AG10803 (cell line): ENCODE data around the gene GREM2.
A peak's percentile ranks its signal among the peaks of the same experiment; 100 is the strongest.

Experiments
- DNase-seq: peaks from one replicate; pipeline ENCODE4 v3.0.0; 2010; ENCODE audit warnings: low read depth
- H3K4me3 ChIP-seq: 2 replicates; pipeline ENCODE4 v1.5.1; 2011; ENCODE audit warnings: mild to moderate bottlenecking, low read length, control low read depth
- CTCF ChIP-seq: conservative IDR thresholded peaks from 2 replicates; pipeline ENCODE4 v1.5.1; 2011; ENCODE audit warnings: mild to moderate bottlenecking, low read length, control low read depth, inconsistent platforms

GREM2 gene

GRCh38 chr1:240445369-240445768 is 166.6 kb downstream of the GREM2 start:
- no peak for DNase-seq
- H3K4me3 ChIP-seq, result no peak overlapping the region
- TF ChIP-seq CTCF, result no peak

- no peak for TF ChIP-seq CTCF
- H3K4me3 ChIP-seq, result no peak overlapping the region
- peak; percentile 49 for DNase-seq
These were observed 170.3 kb downstream of the GREM2 start for GRCh38 chr1:240441669-240442068.
